MM.1S (cell line): Measurements from ENCODE around the gene LDLRAD3.

Experiments
- DNase-seq: peaks from one replicate; pipeline ENCODE4 v3.0.0-alpha.2; 2015
- H2AFZ ChIP-seq: fragments of 300-600 bp; sonication (generic); 2 replicates; pipeline ENCODE4 v1.6.0; 2016; ENCODE audit warnings: antibody characterized with exemption, low read length
- H3F3A ChIP-seq: fragments of 300-600 bp; sonication (generic); 2 replicates; pipeline ENCODE4 v1.6.1; 2016; ENCODE audit warnings: mild to moderate bottlenecking, antibody characterized with exemption, low read length, moderate library complexity, mixed read lengths; ENCODE audit not compliant: insufficient read depth
- H3K27ac ChIP-seq: fragments of 300-600 bp; sonication (generic); 2 replicates; pipeline ENCODE4 v1.5.1; 2016; ENCODE audit warnings: mild to moderate bottlenecking, low read length
- H3K27me3 ChIP-seq: fragments of 300-600 bp; sonication (generic); replicated peaks from 2 replicates; pipeline ENCODE4 v1.6.0; 2016; ENCODE audit warnings: low read length; ENCODE audit not compliant: insufficient read depth
- H3K36me3 ChIP-seq: fragments of 300-600 bp; sonication (generic); replicated peaks from 2 replicates; pipeline ENCODE4 v1.6.1; 2016; ENCODE audit warnings: mild to moderate bottlenecking, low read length, mixed read lengths; ENCODE audit not compliant: insufficient read depth
- H3K4me1 ChIP-seq: fragments of 300-600 bp; sonication (generic); 2 replicates; pipeline ENCODE4 v1.6.1; 2016; ENCODE audit warnings: low read length, mixed read lengths
- H3K4me2 ChIP-seq: fragments of 300-600 bp; sonication (generic); 2 replicates; pipeline ENCODE4 v1.6.0; 2016; ENCODE audit warnings: low read depth, low read length
- H3K4me3 ChIP-seq: fragments of 300-600 bp; sonication (generic); 2 replicates; pipeline ENCODE4 v1.5.1; 2016; ENCODE audit warnings: low read length, mixed read lengths
- H3K79me2 ChIP-seq: fragments of 300-600 bp; sonication (generic); 2 replicates; pipeline ENCODE4 v1.6.1; 2016; ENCODE audit warnings: mixed run types, low read length, mixed read lengths
- H3K9ac ChIP-seq: fragments of 300-600 bp; sonication (generic); 2 replicates; pipeline ENCODE4 v1.6.1; 2016; ENCODE audit warnings: low read length, mixed read lengths
- H3K9me2 ChIP-seq: fragments of 300-600 bp; sonication (generic); replicated peaks from 2 replicates; pipeline ENCODE4 v1.6.1; 2016; ENCODE audit warnings: mild to moderate bottlenecking, low read length, mixed read lengths; ENCODE audit not compliant: insufficient read depth
- H3K9me3 ChIP-seq: fragments of 300-600 bp; sonication (generic); replicated peaks from 2 replicates; pipeline ENCODE4 v1.6.1; 2016; ENCODE audit warnings: mild to moderate bottlenecking, low read length, mixed read lengths; ENCODE audit not compliant: insufficient read depth
- H4K20me1 ChIP-seq: fragments of 300-600 bp; sonication (generic); 2 replicates; pipeline ENCODE4 v1.6.1; 2016; ENCODE audit warnings: mild to moderate bottlenecking, low read length, moderate library complexity, mixed read lengths; ENCODE audit not compliant: insufficient read depth
- EZH2 ChIP-seq: fragments of 300-600 bp; sonication (generic); optimal IDR thresholded peaks from 2 replicates; pipeline ENCODE3; 2017; ENCODE audit warnings: low read depth, mild to moderate bottlenecking, antibody characterized with exemption, low read length, mixed read lengths
- EZH2phosphoT487 ChIP-seq: fragments of 300-600 bp; sonication (generic); IDR thresholded peaks from 2 replicates; pipeline ENCODE4 v1.6.1; 2018; ENCODE audit warnings: antibody characterized with exemption, low read length
- TF ChIP-seq, protein P1 (sequence below): fragments of 300-600 bp; sonication (generic); IDR thresholded peaks from 2 replicates; pipeline ENCODE4 v1.5.1; 2016; ENCODE audit warnings: antibody characterized with exemption, low read length, mixed read lengths

LDLRAD3 gene

DNA sequence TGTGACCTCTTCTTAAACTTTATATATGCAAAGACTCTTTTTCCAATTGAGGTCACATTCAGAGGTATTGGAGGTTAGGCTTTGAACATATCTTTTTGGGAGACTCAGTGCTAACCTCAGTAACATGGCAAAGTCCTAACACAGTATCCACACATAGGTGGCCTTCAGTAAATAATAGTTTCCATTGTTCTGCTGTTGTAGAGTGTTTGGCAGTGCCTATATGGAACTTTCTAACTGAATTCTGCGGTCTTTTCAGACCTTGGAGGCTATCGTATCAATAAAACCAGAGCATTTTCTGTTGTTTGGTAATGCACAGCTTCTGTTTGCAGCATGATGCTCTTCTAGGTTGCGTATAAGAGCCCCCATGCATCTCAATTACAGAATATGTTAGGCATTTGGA lies 47.0 kb downstream of the LDLRAD3 start:
- H3K4me3 ChIP-seq: no peak overlapping the region
- H3K4me2 ChIP-seq: no peak overlapping the region
- no peaks in the 10 kb centered on the region for H3F3A ChIP-seq
- TF ChIP-seq EZH2phosphoT487 (no peak), EZH2 (no peak)
- TF ChIP-seq, protein P1, sequence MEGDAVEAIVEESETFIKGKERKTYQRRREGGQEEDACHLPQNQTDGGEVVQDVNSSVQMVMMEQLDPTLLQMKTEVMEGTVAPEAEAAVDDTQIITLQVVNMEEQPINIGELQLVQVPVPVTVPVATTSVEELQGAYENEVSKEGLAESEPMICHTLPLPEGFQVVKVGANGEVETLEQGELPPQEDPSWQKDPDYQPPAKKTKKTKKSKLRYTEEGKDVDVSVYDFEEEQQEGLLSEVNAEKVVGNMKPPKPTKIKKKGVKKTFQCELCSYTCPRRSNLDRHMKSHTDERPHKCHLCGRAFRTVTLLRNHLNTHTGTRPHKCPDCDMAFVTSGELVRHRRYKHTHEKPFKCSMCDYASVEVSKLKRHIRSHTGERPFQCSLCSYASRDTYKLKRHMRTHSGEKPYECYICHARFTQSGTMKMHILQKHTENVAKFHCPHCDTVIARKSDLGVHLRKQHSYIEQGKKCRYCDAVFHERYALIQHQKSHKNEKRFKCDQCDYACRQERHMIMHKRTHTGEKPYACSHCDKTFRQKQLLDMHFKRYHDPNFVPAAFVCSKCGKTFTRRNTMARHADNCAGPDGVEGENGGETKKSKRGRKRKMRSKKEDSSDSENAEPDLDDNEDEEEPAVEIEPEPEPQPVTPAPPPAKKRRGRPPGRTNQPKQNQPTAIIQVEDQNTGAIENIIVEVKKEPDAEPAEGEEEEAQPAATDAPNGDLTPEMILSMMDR: no peak
- no peaks in the 10 kb centered on the region for H4K20me1 ChIP-seq
- no peak overlapping the region for H2AFZ ChIP-seq
- H3K79me2 ChIP-seq: no peaks in the 10 kb centered on the region
- H3K27ac ChIP-seq: no peak overlapping the region
- H3K9me3 ChIP-seq: no peaks in the 10 kb centered on the region
- no peaks in the 10 kb centered on the region for H3K9me2 ChIP-seq
- H3K4me1 ChIP-seq: no peaks in the 10 kb centered on the region
- no peak for DNase-seq
- H3K27me3 ChIP-seq: no peaks in the 10 kb centered on the region
- no peaks in the 10 kb centered on the region for H3K36me3 ChIP-seq
- no peak overlapping the region for H3K9ac ChIP-seq

DNA sequence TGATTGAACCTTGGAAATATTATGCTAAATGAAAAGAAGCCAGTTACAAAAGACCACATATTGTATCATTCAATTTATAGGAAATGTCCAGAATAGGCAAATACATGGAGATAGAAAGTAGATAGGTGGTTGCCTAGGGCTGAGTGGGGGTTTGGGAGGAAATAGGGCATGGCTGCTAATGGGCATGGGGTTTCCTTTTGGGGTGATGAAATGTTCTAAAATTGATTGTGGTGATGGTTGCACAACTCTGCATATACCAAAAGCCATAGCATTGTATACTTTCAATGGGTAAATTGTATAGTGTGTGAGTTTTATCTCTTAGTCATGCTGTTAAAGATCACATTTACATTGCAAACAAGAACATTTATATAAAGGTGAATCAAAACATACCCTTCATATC lies 48.7 kb downstream of the LDLRAD3 start:
- Histone ChIP-seq H3K4me1 (peaks cover 7% of the 10 kb centered on the region), H3K9me2 (no peaks in the 10 kb centered on the region), H3K27ac (no peak overlapping the region), H3K4me2 (no peak overlapping the region), H3K9ac (no peak overlapping the region), H3K27me3 (no peaks in the 10 kb centered on the region), H3K9me3 (no peaks in the 10 kb centered on the region), H3K79me2 (no peaks in the 10 kb centered on the region), H3K4me3 (no peak overlapping the region), H3K36me3 (no peaks in the 10 kb centered on the region), H3F3A (peaks cover 6% of the 10 kb centered on the region; the same call in 1 of the 2 replicates), H4K20me1 (no peaks in the 10 kb centered on the region), H2AFZ (no peak overlapping the region)
- TF ChIP-seq, protein P1: no peak
- no peak for TF ChIP-seq EZH2
- TF ChIP-seq EZH2phosphoT487: no peak
- no peak for DNase-seq

DNA sequence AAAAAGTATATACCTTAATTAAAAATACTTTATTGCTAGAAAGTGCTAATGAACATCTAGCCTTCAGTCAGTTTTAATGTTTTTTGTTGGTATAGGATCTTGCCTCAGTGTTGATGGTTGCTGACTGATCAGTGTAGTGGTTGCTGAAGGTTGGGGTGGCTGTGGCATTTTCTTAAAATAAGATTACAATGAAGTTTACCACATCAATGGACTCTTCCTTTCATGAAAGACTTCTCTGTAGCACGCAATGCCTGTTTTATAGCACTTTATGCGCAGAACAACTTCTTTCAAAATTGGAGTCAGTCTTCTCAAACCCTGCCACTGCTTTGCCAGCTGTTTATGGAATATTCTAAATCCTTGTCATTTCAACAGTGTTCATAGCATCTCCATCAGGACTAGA lies 50.6 kb downstream of the LDLRAD3 start:
- peaks cover 8% of the 10 kb centered on the region; the same call in 1 of the 2 replicates for H3F3A ChIP-seq
- H3K27me3 ChIP-seq: no peaks in the 10 kb centered on the region
- H4K20me1 ChIP-seq: no peaks in the 10 kb centered on the region
- no peaks in the 10 kb centered on the region for H3K9me2 ChIP-seq
- H3K27ac ChIP-seq: no peak overlapping the region
- no peak overlapping the region for H2AFZ ChIP-seq
- no peak for DNase-seq
- TF ChIP-seq EZH2: no peak
- TF ChIP-seq EZH2phosphoT487: no peak
- TF ChIP-seq, protein P1: no peak
- no peak overlapping the region for H3K9ac ChIP-seq
- H3K4me3 ChIP-seq: no peak overlapping the region
- peaks cover 15% of the 10 kb centered on the region for H3K4me1 ChIP-seq
- H3K4me2 ChIP-seq: no peak overlapping the region
- no peaks in the 10 kb centered on the region for H3K9me3 ChIP-seq
- H3K79me2 ChIP-seq: no peaks in the 10 kb centered on the region
- no peaks in the 10 kb centered on the region for H3K36me3 ChIP-seq
